Measurements from ENCODE around the gene STPG3.

- no peak for TF ChIP-seq POLR2AphosphoS5 (IDR thresholded peaks at IDR 0.05)
- no peak for TF ChIP-seq EP300 (IDR thresholded peaks at IDR 0.05)
- no peak for TF ChIP-seq POLR2A (IDR thresholded peaks at IDR 0.05)
These were observed 11.8 kb downstream of the STPG3 start for GRCh38 chr9:137262909-137263285.
